LHCN-M2 (cell line): ENCODE data around the gene EFCAB13. TPM values are rescaled to one million over a fixed set of nuclear protein-coding genes. Genes with fewer than 3 reads are reported as not detected.

Source experiments
- DNase-seq: peaks from one replicate; pipeline ENCODE4 v3.0.0-alpha.2; 2012; ENCODE audit warnings: low read depth
- total RNA-seq: library from RNA; depleted of rRNA; stranded (reverse); fragments of >200 nt; gene quantifications from 2 replicates; pipeline ENCODE4 v1.2.3, GENCODE V29; 2014

The EFCAB13 gene
- total RNA-seq, 1 experiment from 2014 or later = 2.9 TPM

DNA sequence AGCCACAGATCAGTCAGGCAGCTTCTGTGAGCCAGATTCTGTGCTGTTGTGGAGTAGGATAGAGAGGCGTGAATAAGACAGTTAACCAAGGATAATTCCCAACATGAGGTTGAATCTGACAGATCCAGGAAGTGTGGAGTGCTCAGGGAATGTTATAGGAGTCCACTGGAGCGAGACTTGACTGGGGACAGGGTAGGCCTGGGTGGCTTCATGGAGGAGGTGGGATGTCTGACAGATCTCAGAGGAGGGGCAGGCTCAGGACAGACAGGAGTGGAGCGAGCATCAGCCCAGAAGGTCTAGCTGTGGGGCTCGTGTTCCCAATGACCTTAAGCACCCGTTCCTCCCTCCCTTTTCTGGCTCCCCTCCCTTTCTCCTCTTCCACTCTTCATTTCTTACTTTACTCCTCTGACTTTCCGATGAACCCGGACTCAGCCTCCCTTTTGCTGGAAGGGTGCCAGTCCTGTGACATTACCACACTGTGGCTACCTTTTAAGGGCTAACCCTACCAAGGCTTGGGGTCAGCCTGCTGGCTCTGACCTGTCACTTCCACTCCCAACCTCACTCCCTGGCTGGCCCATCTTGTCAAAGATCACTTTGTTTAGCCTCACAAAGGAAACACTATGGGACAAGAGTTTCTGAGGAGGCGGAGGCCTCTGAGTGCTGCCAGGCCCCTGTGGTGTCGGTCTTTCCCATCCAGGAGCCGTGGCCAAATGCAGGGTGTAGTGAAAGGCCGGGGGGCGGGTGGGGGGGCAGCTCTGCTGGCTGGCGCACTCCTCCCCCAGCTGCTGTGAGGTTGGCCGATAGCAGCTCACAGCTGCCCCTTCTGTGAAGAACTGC is 28.5 kb upstream of the EFCAB13 start:
- DNase-seq = no peak

DNA sequence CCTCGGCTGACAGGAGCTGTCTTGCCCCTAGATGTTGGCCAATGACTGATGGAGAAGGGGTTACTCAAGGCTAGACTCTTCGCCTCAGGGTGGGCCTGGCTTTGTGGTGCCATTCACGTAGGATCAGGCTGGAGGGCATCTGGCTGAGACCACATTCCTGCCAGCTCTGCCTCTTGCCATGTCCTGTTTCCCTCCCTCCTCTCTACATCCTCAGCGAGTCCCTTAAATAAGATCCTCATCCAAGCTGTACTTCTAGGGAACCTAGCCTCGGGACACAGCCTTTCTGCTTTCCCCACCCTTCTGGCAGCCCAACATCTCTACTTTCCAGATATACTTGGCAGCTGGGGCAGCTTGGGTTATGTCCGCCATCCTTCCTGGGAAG is 27.9 kb upstream of the EFCAB13 start:
- no peak for DNase-seq

DNA sequence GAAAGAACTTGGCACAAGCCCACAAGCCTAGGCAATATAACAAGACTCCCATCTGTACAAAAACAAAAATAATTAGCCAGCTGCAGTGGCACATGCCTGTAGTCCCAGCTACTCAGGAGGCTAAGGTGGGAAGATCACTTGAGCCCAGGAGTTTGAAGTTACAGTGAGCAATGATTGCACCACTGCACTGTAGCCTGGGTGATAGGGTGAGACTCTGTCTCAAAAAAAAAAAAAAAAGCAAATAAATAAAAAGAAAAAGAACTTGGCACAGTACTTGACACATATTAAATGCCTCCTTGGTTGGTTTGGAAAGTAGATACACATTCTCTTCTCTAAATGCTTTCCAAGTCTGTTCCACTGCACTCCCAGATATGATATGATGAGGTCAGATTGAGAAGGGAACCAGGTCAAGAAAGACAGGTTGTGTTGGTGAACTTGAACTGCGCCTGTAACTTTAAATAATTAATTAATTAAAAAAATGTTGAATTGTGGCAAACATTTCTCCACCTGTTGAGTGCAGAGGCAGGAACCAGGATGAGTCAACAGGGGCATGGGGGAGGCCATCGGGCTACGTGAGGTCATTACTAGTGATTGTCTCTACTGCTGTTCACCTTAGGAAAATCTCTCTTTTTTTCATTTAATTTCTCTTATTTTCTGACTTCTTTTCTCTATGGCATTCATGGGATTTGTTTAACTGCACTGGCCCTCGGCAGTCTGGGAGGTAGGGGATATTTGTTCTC is 25.9 kb upstream of the EFCAB13 start:
- peak; percentile 70 for DNase-seq

DNA sequence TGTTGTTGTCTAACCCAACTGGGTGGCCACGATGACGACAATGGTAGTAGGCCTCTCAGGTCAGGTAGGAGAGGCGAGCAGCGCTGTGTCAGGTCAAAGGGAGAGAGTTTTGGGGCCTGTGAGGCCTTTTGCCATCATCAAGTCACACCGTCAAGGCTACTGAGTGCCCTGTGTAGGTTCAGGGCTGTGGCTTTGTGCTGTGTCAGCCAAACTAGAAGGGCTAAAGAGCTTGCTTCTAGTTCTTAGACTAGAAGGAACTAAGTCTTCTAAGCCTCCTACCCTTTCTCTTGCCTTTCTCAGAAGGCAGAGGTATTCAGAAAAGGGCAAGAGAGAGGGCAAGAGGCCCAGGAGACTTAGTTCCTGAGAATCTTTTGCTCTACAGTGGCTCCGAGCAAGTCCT is 25.0 kb upstream of the EFCAB13 start:
- no peak for DNase-seq

DNA sequence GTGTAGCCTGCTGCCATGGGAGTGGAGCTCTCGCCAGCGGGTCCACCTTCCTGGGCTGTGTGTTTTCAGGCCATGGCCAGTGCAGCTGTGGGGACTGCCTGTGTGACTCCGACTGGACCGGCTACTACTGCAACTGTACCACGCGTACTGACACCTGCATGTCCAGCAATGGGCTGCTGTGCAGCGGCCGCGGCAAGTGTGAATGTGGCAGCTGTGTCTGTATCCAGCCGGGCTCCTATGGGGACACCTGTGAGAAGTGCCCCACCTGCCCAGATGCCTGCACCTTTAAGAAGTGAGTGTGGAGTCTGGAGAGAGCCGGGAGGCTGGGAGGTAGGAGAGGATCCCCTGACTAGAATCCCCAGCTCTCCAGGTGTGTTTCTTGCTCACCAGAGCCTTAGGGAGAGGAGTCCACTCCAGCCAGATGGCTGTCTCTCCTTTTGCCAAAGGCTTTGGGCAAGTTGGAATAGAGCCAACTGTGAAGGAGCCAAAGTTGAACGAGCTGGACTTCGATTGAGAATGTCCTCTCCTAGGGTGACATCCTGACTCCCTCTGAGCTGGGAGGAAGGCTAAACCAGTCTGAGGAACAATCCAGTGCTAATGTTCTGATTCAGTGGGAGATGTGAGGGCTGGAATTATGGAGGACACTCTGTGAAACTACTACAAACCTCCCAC is 24.4 kb upstream of the EFCAB13 start:
- DNase-seq = no peak

DNA sequence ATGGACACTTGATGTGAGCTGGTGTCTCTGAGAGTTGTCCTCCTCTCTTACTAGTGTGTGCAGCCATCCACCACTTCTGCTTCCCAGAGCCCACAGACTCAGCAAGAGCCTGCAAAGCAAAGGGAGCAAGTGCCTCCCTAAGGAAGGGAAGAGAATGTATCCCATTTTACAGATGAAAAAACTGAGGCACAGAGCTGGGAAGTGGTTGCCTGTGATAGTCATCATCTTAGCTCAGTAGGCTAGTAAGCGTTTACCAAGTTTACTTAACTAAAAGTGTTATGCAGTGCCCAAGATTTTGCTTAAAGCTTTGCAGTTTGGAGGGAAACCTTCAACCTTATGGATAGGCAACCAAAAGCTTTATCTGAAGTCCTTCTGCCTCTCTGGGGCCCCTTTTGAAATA is 23.0 kb upstream of the EFCAB13 start:
- no peak for DNase-seq

DNA sequence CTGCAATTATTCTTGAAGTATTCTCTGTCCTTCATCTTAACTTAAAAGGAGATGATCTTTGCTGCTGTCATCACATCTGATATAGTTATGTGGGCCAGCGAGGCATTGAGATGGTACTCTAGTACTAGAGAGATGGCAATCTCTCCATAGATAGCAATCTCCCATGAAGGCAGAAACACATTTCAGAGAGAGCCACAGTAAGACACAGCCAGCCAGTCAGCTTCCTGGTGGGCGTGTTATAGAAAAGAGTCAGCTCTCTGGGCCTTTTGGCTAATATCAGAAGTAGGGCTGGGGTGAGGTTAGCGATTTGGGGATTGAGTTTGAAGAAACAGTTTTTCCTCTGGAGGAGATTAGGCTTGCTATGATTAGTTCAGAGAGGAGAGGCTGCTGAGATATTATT is 22.6 kb upstream of the EFCAB13 start:
- no peak for DNase-seq

DNA sequence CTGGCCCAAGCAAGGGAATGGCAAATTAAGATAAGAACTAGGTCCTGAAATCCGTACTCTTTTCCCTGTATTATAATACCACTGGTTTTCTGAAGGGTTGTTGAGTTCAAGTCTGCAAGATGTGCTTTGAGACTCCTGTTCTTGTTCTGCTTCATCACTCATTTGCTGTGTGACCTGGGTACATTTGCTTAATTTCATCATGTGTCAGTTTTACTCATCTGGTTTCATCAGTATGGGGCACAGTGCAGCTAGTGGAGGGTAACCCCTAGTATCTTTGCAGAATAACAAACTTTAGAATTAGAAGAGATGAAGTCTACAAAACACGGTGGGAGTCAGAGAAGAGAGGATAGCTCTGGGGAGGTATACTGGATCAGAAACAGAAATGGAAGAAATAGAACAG is 21.9 kb upstream of the EFCAB13 start:
- DNase-seq = peak; percentile 12

DNA sequence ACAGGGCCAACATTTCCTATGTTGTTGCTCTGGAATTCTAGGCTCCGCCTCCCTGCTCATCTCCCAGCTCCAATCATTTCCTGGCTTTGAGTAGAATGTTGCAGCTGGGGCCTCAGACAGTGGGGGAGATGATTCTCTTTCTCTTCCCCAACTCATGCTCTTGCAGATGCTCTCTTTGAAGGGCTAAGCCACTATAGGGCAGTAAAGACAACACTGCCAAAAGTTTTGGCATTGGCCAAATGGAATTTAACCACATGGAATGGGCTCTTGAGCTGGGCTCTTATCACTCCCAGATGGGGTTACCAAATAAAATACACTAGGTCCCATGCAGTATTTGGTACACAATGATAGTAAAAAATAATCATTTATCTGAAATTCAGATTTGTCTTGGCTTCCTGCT is 19.6 kb upstream of the EFCAB13 start:
- DNase-seq = peak; percentile 13

DNA sequence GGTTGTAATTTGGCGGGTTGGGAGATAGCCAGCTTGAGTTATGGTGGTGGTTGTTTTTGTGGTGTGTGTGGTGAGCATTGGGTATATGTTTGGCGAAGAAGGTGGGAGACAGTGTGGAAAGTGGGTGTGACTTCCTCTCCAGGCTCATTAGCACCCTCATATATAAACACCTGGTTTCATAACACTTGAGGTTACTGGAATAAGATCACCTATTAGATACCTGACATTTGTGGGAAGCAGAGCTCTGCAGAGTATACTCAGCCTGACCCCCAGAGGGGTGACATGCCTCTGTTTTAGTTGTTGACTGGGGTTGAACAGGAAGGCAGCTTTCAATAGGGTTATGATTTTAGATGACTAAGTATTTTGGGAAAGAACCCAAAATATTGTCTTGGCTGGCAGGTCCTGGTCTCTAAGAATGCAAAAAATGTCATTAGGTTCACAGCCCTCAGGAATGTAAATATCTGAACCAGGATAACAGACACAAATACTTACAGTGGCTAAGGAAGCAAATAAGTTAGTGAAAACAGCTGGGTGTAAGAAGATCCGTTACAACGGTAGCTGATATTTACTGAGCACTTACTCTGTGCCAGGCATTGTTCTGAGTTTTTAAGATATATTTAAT is 18.3 kb upstream of the EFCAB13 start:
- peak; percentile 95 for DNase-seq

DNA sequence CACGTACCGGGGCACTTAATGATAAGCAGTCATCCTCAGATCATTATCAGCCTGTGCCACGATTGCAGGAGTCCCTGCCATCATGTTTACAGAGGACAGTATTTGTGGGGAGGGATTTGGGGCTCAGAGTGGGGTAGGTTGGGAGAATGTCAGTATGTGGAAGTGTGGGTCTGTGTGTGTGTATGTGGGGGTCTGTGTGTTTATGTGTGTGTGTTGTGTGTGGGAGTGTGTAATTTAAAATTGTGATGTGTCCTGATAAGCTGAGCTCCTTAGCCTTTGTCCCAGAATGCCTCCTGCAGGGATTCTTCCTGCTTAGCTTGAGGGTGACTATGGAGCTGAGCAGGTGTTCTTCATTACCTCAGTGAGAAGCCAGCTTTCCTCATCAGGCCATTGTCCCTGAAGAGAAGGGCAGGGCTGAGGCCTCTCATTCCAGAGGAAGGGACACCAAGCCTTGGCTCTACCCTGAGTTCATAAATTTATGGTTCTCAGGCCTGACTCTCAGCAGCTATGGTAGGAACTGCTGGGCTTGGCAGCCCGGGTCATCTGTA is 13.5 kb upstream of the EFCAB13 start:
- DNase-seq = no peak

DNA sequence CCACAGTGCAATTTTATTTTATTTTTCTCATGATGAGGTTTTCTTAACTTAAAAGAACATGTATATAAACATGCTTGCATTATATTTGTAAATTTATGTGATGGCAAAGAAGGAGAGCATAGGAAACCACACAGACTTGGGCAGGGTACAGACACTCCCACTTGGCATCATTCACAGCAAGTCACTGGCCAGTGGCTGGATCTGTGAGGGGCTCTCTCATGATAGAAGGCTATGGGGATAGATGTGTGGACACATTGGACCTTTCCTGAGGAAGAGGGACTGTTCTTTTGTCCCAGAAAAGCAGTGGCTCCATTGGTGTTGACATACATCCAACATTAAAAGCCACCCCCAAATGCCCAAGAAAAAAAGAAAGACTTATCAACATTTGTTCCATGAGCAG is 12.3 kb upstream of the EFCAB13 start:
- no peak for DNase-seq

DNA sequence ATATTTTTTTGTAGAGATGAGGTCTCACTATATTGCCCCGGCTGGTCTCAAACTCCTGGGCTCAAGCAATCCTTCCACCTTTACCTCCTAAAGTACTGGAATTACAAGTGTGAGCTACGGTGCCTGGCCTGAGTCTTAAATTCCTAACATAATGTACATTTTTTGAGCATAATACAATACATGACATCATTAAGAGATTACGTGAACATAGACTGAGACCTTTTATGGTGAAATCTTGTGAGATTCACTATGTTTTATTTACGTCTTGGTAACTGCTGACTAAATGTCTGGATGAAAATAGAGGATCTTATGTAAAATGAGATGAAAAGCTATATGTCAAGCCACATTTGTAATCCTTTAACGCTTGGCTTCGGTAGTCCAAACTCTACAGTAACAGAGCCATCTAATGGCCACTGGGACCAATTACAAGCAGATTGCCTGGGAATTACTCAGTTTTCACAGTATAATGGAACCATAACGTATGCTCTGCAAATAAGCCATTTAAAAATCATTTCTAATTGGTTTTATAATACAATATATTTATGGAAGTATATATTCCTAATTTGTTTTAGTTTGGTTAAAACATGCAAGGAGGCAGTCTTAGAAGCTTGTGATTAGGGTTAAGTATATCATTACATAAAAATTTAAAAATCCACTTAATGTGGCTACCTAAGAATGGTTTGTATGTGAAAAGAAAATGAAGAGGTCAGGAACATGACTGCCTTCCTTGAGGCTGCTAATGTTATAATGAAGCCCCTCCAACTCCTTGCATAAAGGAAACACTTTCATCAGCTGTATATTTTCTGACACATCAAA is 8.1 kb upstream of the EFCAB13 start:
- DNase-seq = peak; percentile 74

DNA sequence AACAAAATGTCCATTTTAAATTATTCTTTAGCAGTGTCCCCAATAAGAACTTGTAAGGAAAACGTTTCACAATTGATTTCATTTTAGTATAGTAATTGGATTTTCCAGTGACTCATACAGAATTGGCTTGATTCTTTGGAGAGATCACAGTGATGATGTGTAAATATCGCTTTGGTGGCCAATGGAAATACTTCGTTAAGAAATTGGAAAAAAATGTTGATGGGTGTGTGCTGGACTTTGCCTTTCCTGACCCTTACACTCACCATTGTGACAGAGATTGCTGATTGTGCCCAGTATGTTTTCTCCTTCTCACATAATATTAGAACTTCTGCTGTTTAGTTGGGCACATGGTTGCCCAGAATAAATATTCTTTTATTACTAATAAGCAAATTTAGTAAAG is 7.4 kb upstream of the EFCAB13 start:
- peak; percentile 10 for DNase-seq

DNA sequence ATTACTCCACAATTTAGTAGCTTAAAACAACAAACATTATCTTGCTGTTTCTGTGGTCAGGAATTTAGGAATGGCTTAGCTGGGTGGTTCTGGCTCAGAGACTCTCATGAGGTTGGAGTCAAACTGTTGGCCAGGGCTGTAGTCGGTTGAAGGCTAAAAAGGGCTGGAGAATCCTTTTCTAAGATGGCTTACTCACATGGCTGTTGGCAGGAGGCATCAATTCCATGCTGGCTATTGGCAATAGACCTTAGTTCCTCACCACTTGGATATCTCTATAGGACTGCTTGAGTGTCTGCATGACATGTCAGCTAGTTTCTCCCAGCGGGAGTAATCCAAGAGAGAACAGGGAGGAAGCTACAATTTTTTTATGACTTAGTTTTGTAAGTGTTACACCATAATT is 6.6 kb upstream of the EFCAB13 start:
- no peak for DNase-seq

DNA sequence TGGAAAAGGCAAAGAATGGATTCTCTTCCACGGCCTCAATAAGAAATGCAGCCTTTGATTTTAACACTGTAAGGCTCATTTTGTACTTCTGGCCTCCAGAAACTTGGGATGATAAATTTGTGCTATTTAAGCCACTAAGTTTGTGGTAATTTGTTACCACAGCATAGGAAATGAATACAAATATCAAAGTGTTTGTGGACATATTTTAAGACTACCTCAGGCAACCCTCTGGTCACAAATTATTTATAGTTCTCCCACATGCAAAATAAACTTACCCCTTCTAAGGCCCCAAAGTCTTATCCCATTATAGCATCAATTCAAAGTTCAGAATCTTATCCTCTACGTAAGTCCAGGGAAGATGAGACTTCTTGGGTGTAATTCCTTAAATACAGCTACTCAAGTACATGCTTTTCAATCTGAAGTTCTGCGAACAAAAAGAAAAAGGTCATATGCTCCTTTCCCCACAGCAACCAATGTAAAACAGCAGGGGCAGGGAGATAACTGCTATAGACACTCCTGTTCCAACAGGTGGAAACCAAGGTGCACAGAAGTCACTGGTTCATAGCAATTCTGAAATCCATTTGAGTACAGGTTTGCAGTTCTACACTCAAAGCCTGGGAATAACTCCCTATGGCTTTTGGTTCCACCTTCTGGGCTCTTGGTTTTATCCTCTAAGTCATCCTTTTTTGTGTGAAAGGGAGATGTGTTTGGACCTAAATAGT is 5.4 kb upstream of the EFCAB13 start:
- DNase-seq = no peak

DNA sequence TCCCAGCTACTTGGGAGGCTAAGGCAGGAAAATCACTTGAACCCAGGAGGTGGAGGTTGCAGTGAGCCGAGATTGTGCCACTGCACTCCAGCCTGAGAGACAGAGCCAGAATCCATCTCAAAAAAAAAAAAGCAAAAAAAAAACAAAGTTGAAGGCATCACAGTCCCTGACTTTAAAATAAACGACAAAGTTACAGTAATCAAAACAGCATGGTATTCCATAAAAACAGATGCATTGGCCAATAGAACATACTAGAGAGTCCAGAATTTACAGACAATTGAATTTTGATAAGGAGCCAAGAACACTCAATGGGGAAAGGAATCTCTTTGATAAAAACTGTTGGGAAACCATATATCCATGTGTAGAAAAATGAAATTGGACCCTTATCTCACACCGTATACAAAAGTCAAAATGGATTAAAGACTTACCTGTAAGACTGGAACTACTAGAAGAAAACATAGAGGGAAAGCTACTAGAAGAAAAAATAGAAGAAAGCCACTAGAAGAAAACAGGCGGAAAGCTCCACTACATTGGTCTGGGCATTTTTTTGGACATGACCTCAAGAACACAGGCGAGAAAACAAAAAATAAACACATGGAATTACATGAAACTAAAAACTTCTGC is 2.8 kb upstream of the EFCAB13 start:
- no peak for DNase-seq

DNA sequence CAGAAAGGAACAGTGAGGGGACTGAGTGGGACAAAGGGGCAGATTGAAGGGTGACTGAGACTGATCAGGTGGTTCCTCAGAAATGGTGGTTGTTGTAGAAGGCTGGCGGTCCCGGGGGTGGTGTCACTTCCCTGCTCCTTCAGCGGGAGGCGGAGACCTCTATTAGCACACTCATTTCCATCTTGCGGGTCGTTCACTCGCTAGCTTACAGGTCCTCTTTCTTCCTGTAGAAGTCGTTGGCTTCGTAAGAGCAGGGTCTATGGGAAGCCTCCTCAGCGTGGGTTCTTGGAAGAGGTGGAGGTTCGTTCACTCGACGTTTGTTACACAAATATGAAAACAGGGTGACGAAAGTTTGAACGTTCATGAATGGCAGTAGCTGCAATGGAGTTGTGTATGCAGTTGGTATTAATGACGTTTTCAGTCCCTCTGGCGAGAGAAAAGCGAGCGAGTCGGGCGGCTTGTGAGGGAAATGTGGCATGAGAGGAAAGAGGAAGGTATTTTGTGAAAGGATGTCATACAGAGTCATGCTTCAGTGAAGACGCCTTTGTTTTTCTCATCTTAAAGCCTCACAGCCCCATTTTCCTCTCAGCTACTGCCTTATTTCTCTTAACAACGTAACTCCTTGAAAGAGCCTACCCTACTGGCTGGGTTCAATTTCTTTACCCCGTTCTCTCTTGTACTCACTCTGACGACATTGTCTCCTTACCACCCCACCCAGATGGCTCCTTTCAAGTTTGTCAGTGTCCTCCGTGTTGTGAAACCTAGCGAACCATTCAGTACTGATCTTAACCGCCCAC is 667 bp downstream of the EFCAB13 start:
- DNase-seq = peak; percentile 66

DNA sequence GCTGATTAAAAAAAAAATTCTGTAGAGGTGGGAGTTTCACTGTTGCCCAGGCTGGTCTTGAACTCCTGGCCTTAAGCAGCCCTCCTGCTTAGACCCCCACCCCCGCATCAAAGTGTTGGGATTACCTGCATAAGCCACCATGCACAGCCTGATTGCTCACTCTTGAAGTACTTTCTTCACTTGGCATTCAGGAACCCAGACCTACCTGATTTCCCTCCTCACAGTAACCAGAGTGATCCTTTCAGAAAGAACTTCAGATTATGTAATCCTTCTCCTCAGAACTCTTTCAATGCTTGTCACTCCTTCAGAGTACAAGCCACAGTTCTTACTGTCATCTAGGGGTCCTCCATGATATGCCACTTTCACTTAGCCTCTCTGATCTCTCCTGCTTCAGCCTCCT is 1.4 kb downstream of the EFCAB13 start:
- DNase-seq = no peak
